Measurements from ENCODE around the gene DNAJC3.
"Not testable (repeated sequence)": the region's sequence is repeated elsewhere in the genome, so short reads cannot be mapped to it uniquely, and the experiment has no call there.

The DNAJC3 gene

DNA sequence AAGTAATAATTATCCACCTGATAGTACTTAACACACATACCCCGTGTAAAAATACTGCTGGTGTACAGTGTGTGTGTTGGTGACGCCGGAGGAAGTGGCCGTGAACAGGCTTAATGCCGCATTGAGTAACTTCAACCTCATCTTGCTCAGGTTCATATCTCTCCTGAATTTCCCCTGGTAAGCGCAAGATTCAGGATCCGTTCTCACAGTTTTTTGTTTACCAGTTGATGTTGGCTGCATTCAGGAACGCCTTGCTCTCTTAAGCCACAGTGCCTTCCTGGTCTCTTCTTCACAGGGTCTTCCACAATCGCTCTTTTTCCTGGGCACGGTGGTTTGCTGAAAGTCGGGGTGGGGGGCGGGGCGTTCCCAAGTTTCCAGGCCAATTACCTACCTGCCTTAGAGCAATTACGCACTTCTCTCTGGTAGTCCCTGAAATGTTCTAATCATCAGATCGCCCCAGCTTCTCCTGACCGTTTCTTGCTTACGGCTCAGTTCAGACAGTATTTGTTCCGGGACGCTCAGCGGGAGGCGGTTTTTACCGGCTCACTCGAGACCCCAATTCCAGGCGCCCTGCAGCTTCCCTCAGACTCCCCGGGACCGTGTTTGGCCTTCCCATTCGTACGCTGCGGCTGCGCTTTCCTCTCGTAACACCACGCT lies 706 bp upstream of the DNAJC3 start:
- DNase-seq: peak; percentile 42

- no peak for DNase-seq
These were observed 776 bp downstream of the DNAJC3 start for GRCh38 chr13:95677564-95678266.

GRCh38 chr13:95678967-95679366 lies 2.0 kb downstream of the DNAJC3 start:
- no peak for DNase-seq

DNA sequence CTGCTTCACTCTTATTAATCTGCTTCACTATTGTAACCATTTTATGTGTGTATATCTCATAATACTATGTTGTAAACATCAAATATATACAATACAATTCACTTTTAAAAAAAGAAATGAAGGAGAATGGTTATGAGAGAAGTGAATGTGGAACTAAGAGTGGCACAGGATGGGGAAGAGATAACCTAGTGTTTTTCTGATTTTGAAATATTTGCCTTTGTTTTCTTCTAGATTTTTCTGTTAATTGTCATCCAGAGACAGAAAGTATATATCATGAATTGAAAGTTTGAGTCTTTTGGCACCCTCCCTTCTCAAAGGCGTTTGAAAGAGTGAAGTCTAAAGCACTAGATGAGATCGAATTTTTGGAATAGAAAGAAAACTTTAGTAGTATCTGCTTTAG lies 2.8 kb downstream of the DNAJC3 start:
- no peak for DNase-seq

DNA sequence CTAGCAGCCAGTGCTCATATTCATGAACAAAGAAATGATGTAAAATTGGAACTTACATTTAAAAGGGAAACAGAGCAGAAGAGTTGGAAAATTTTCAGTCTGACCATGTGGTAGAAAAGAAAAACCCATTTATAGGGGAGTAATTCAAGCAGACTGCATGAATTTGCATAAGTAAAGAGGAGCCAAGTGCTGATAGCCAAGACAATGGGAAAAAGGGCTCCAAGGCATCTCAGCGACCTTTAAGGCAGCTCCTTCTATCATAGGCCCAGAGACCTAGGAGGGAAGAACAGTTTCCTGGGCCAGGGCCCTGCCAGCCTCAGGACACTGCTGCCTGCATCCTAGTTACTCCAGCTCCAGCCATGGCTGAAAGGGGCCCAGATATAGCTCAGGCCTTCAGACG lies 7.5 kb downstream of the DNAJC3 start:
- no peak for DNase-seq

GRCh38 chr13:95684960-95685359 lies 8.0 kb downstream of the DNAJC3 start:
- DNase-seq: not testable (repeated sequence)

DNA sequence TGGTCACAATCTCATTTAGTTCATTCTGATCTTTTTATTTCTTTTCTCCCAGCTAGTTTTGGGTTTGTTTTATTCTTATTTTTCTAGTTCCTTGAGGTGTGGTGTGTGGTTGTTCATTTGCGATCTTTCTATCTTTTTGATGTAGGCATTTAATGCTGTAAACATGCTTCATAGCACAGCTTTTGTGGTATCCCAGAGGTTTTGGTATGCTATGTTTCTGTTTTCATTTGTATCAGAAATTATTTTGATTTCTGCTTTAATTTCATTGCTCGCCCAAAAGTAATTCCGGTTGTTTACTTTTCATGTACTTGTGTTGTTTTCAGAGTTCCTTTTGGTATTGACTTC lies 12.6 kb downstream of the DNAJC3 start:
- DNase-seq: no peak

GRCh38 chr13:95690986-95691385 lies 14.0 kb downstream of the DNAJC3 start:
- DNase-seq: not testable (repeated sequence)

DNA sequence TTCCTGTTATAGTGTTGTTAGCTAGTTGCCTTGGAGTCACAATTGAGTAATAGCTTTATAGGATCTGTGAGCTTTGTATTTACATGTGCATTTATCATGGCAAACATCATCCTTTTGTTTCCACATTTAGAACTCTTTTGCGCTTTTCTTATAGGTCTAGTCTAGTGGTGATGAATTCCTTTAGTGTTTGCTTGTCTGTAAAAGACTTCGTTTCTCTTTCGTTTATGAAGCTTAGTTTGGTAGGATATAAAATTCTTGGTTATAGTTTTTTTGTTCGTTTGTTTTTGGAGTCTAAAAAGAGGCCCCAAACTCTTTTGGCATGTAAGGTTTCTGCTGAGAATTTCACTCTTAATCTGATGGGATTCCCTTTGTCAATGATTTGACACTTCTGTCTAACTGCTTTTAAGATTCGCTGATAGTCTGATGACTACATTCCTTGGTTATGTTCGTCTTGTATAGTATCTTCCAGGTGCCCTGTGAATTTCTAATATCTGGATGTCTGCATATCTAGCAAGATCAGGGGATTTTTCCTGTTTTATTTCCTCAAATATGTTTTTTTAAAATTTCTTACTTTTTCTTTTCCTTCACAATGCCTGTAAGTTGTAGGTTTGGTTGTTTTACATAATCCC lies 20.2 kb downstream of the DNAJC3 start:
- DNase-seq: no peak

- DNase-seq: no peak
These were observed 21.3 kb downstream of the DNAJC3 start for GRCh38 chr13:95698047-95698749.

GRCh38 chr13:95703576-95703975 lies 26.6 kb downstream of the DNAJC3 start:
- no peak for DNase-seq

DNA sequence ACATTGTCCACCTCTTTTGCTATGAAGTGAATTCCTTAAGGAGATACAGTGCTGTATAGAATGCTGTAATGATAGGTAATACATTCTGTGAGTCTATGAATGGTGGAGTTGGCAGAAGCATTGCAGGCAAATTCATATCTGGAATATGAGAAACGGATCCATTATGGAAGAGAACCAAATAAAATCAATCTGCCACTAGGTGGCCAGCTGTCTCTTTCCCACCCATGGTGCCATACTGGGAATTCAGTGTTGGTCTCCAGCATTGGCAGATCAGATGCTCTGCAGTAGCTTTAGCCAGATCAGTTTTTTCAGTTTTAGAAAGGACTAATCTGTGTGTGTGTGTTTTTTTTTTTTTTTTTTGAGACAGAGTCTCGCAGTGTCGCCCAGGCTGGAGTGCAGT lies 27.6 kb downstream of the DNAJC3 start:
- no peak for DNase-seq

DNA sequence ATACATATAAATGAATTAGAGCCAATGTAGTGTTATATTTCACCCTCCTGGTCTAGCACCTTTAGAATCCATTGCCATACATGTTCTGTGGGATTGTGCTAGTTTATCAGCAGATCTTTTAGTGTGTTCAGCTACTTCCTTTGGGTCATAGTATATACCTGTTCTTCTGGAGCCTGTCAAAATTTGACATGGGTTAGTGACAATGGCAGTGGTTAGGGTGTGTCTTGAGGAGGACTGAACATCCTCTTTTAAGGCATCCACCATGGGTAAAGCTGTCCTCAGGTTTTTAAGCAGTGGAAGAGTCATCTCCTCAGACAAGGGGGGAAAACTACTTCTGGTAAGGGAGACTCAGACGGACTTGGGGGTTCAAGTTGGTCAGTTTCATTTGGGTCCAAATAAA lies 29.4 kb downstream of the DNAJC3 start:
- DNase-seq: no peak

DNA sequence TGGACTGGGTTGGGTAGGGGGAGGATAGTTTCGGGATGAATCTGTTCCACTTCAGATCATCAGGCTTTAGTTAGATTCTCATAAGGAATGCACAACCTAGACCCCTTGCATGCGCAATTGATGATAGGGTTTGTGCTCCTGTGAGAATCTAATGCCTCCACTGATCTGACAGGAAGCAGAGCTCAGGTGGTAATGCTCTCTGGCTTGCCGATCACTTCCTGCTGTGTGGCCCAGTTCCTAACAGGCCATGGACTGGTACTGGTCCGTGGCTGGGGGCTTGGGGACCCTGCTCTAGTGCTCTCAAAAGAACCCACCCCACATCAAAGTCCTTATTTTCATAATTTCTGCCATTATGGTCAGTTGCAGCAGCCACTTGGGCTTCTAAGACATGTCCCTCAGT lies 30.1 kb downstream of the DNAJC3 start:
- DNase-seq: no peak

- no peak for DNase-seq
These were observed 30.8 kb downstream of the DNAJC3 start for GRCh38 chr13:95707442-95708390.

GRCh38 chr13:95708391-95708774 lies 31.4 kb downstream of the DNAJC3 start:
- no peak for DNase-seq

GRCh38 chr13:95708811-95709500 lies 32.0 kb downstream of the DNAJC3 start:
- no peak for DNase-seq

DNA sequence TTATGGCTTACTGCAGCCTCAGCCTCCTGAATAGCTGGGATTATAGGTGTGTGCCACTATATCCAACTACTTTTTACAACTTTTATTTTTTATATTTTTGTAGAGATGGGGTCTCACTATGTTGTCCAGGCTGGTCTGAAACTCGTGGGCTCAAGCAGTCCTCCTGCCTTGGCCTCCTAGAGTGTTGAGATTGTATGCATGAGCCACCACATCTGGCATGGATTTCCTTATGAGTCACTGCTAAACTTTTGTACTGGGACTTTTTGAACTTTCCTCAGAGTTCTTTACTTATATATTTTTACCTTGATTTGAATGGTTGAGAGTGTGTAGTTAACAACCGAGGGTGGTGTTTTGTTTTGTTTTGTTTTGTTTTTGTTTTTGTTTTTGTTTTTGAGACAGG lies 33.4 kb downstream of the DNAJC3 start:
- no peak for DNase-seq

- not testable (repeated sequence) for DNase-seq
These were observed 35.9 kb downstream of the DNAJC3 start for GRCh38 chr13:95712846-95713245.

DNA sequence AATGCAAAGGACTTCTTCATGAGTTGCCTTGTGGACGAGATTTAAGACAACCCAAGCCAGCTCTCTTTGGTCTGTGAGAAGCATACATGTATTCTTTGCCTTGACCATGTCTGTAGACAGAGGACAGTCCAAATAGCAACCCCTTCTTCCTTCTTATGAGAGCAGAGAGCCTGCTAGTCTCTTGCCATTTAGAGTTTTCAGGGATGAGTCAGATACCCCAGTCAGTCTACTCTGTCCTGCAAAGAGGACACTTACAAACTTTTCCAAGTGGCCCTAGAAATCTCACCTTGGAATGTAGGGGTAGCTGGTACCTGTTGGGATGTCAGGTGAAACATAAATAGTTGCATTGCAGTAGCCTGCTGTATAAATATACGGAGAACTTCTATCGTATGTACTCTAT lies 36.7 kb downstream of the DNAJC3 start:
- DNase-seq: no peak

DNA sequence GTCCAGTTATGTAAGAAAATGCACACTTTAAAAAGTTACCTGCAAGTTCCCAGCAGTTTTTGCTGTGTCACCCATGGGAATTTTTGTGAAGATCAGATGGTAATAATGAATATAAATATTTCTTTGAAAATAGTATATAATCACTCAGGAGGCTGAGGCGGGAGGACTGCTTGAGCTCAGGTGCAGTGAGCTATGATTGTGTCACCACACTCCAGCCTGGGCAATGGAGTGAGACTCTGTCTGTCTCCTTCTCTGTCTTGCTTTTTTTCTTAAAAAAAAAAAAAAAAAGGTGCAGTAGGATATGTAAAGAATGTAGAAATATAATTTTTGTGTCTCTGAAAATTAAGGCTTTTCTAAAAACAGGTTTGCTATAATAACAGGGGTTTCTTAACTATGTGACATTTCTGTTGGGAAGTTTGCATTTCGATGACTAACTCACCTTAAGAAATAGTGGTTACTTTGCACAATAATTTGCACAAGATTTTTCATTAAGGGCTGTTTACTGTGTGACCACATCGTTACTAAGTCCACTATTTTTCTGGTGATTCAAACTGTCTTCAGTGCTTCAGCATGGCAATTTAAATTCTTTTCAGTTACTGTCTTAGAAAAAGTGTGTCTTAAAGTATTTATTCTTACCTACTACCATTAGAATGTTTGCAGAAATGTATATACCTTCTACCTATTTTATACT lies 37.3 kb downstream of the DNAJC3 start:
- no peak for DNase-seq
